GM21723 (cell line): ENCODE data around the gene CIZ1.
"Not testable (repeated sequence)": the region's sequence is repeated elsewhere in the genome, so short reads cannot be mapped to it uniquely, and the experiment has no call there.

Experiments used
- ATAC-seq: cut with Tn5 transposase; IDR thresholded peaks from one replicate; pipeline ENCODE4 v1.9.1; 2021; ENCODE audit warnings: mild to moderate bottlenecking, moderate library complexity; ENCODE audit not compliant: unreplicated experiment

Gene CIZ1

GRCh38 chr9:128190516-128191405 is 611 bp downstream of the CIZ1 start:
- ATAC-seq: peak; percentile 26

GRCh38 chr9:128190013-128190412 is 1.4 kb downstream of the CIZ1 start:
- ATAC-seq: no peak

GRCh38 chr9:128188209-128188608 is 3.2 kb downstream of the CIZ1 start:
- no peak for ATAC-seq

- ATAC-seq: no peak
Observed at GRCh38 chr9:128187361-128187760, 4.0 kb downstream of the CIZ1 start.

GRCh38 chr9:128185979-128186965 is 5.1 kb downstream of the CIZ1 start:
- ATAC-seq: no peak

GRCh38 chr9:128182893-128183588 is 8.3 kb downstream of the CIZ1 start:
- ATAC-seq: no peak

GRCh38 chr9:128181480-128181879 is 9.9 kb downstream of the CIZ1 start:
- not testable (repeated sequence) for ATAC-seq

- ATAC-seq: no peak
Observed at GRCh38 chr9:128180447-128180846, 10.9 kb downstream of the CIZ1 start.

GRCh38 chr9:128180001-128180400 is 11.4 kb downstream of the CIZ1 start:
- ATAC-seq: no peak

- no peak for ATAC-seq
Observed at GRCh38 chr9:128178806-128179431, 12.5 kb downstream of the CIZ1 start.

- no peak for ATAC-seq
Observed at GRCh38 chr9:128175726-128176125, 15.6 kb downstream of the CIZ1 start.

GRCh38 chr9:128175102-128175563 is 16.2 kb downstream of the CIZ1 start:
- no peak for ATAC-seq

- no peak for ATAC-seq
Observed at GRCh38 chr9:128174062-128174461, 17.3 kb downstream of the CIZ1 start.

GRCh38 chr9:128169925-128170324 is 21.4 kb downstream of the CIZ1 start:
- no peak for ATAC-seq

- ATAC-seq: no peak
Observed at GRCh38 chr9:128169492-128169891, 21.9 kb downstream of the CIZ1 start.

GRCh38 chr9:128168731-128169308 is 22.6 kb downstream of the CIZ1 start:
- no peak for ATAC-seq

- no peak for ATAC-seq
Observed at GRCh38 chr9:128167209-128167608, 24.2 kb downstream of the CIZ1 start.

GRCh38 chr9:128166169-128166568 is 25.2 kb downstream of the CIZ1 start:
- no peak for ATAC-seq

- ATAC-seq: no peak
Observed at GRCh38 chr9:128164307-128164885, 27.0 kb downstream of the CIZ1 start.
